Measurements from ENCODE around the gene SGCA. TPM values are rescaled to one million over a fixed set of nuclear protein-coding genes. Genes with fewer than 3 reads are reported as not detected.

SGCA gene
- 2.1 and 23.7 TPM in 2 replicates for total RNA-seq

DNA sequence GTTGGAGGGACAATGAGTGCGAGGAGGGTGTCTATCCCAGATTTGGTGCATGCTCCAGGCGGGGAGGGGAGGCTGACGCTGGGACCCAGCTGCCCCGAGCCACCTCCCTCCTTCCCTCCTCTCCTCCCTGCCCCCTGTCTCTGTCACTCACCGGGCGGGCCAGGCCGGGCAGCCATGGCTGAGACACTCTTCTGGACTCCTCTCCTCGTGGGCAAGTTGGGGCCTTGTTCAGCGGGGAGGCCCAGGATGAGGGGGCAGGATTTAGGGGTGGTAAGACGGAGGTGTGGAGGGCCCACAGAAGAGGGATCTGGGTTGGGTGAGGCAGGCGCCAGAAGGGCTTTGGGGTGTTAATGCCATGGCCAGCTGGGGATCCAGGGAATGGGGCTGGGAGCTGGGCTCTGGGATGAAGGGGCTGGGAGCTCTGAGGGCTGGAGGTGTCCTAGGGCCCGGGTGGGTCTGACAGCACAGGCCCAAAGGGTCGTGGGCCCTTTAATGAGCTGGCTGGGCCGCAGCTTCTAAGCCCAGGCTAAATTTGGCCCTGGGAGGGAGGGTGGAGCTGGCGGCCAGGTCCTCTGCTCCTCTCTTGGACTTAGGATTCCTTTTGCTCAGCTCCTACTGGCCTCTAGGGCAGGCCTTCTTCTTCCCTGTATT, at the start of gene SGCA:
TSS of gene SGCA (plus strand) at position 139 of the 651 bp plus-strand sequence. CDS start at position 175, 36 bp downstream.

DNA sequence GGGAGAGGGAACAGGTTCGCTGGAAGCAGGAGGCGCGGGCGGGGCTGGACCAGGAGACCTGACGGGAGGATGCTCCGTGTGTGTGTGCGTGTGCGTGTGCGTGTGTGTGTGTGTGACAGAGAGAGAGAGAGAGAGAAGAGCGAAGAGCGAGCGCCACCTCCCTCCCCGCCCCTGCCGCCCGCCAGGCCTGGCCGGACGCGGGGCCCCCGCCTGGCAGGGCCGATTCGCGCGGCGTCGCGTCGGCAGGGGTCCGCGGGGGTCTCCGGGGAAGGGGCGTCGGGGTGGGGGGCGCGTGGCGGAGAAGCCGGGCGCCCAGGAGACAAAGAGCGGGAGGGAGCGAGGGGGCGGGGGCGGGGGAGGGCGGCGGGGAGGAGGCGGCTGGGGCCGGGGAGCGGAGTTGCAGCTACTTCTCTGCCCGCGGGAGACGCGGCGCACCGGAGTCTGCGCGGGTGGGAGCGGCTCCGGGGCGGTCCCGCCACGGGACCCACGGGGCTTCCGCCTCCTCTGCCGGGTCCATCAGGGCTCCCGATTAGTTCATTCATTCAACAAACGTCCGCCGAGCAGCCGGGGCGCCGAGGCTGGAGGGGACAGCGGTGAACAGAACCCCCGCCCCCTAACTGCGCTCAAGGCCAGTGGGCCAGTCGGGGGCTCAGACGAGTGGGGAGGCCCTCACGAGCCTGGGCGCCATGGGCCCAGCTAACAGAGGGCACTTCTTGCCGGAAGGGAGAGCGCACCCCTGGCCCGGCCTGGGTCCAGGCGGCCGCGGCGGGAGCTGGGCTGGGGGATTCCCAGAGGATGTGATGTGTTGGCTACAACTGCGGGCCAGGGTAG, 35.9 kb upstream of the SGCA start, which contains the start of gene SAMD14:
TSS of gene SAMD14 (minus strand) at position 433 of the 831 bp plus-strand sequence. CDS start 5,201 bp downstream, outside the sequence.

DNA sequence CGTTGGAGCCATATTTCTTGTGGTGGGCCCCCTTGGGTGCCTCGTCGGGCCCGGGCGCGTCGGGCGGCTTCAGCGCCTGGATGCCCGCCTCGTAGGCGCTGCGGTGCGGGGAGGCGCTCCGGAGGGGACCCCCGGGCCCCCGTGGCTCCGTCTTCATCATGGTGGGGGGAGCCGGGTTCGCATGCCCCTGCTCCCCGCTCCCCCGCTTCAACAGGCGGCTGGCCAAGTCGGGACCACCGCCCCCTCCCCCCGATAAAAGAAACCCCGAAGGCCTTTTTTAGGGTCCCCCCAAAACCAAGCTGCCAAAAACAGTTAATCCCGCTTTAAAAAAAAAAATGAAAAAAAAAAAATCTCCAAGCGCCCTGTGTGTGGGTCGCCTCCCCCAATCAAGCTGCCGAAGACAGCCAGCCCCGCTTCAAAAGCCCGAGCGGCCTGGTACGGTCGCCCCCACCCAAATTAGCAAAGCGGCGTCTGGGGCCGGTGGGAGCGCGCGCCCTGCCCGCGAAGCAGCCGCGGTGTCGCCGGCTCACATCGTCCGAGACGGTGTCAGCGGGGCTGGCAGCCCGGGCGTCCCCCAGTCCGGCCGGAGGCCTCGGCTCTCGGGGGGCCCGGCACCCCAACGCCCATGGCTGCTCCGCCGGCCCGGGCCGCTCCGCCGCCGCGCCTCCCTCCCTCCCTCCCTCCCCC, 15.3 kb upstream of the SGCA start, which contains the start of gene PPP1R9B:
TSS of gene PPP1R9B (minus strand) at position 324 of the 687 bp plus-strand sequence. CDS start at position 160, 164 bp downstream.

DNA sequence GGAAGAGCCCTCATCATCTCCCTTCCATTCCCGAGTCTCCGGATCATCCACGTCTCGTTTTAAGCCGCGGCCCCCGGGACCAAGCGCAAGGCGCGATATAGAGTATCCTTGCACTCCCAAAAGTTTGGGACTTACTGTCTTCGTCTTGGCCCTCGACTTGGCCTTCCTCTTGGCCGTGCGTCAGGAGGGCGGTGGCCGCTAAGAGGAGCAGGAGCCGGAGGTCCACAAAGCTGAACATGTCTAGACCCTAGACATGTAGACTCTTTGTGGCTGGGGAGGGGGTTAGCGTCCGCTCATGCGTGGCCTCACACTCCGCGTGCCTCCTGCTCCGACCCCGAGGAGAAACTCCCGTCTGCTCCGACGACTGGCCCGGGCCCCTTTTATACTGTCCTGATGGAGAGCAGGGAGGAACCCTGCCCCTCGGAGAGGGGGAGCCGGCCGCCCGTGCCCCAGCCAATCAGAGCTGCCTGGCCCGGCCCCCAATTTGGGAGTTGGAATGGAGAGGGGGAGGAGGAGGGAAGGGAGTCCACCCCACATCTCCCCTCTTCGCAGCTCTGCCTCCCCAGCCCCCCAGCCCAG, 35.6 kb downstream of the SGCA start, which contains the start of gene COL1A1:
TSS of gene COL1A1 (minus strand) at position 356 of the 579 bp plus-strand sequence. CDS start at position 238, 118 bp downstream.

Other genes starting within 250 kb of the SGCA start
- gene DLX4, start 196.8 kb upstream of the SGCA start, total RNA-seq: not detected in 2 replicates
- 0.19 TPM in 1 of 2 replicates, not detected in the other for gene DLX3, start 170.8 kb upstream of the SGCA start, total RNA-seq
- 148 and 315 TPM in 2 replicates for gene ITGA3, start 109.9 kb upstream of the SGCA start, total RNA-seq
- gene PDK2, start 70.7 kb upstream of the SGCA start, total RNA-seq: 10.2 and 11.6 TPM in 2 replicates
- 1.5 and 3.7 TPM in 2 replicates for gene SAMD14, start 35.8 kb upstream of the SGCA start, total RNA-seq
- gene PPP1R9B, start 15.3 kb upstream of the SGCA start, total RNA-seq: 29.0 and 61.5 TPM in 2 replicates
- gene COL1A1, start 35.6 kb downstream of the SGCA start, total RNA-seq: 508 and 731 TPM in 2 replicates
- not detected in 2 replicates for gene TMEM92, start 108.5 kb downstream of the SGCA start, total RNA-seq
- 64.8 and 85.7 TPM in 2 replicates for gene XYLT2, start 180.1 kb downstream of the SGCA start, total RNA-seq
- gene MRPL27, start 207.2 kb downstream of the SGCA start, total RNA-seq: 51.9 and 95.9 TPM in 2 replicates
- 3.7 and 18.0 TPM in 2 replicates for gene EME1, start 207.2 kb downstream of the SGCA start, total RNA-seq
- gene LRRC59, start 231.5 kb downstream of the SGCA start, total RNA-seq: 133 and 352 TPM in 2 replicates